ENCODE data around the gene RFX7.

RFX7 gene

GRCh38 chr15:56124391-56124790, 119.3 kb downstream of the RFX7 start:
- no peak overlapping the region for H3K4me3 ChIP-seq (ENCODE audit: low read depth, low read length)
- H3K4me1 ChIP-seq (ENCODE audit: control insufficient read depth, insufficient read depth, low read length): no peaks in the 10 kb centered on the region
- no peak overlapping the region for H3K9ac ChIP-seq (ENCODE audit: low read depth, low read length)
- peaks cover 34% of the 10 kb centered on the region for H3K9me3 ChIP-seq (ENCODE audit: control insufficient read depth, insufficient read depth, low read length)
- H3K27me3 ChIP-seq (ENCODE audit: control insufficient read depth, insufficient read depth, low read length): no peaks in the 10 kb centered on the region
- H3K36me3 ChIP-seq (ENCODE audit: control insufficient read depth, insufficient read depth, low read length): peaks cover 23% of the 10 kb centered on the region
- no peak overlapping the region for H3K27ac ChIP-seq (ENCODE audit: low read depth, low read length)

- Histone ChIP-seq H3K36me3 (ENCODE audit: control insufficient read depth, insufficient read depth, low read length) (peaks cover 31% of the 10 kb centered on the region), H3K27ac (ENCODE audit: low read depth, low read length) (no peak overlapping the region), H3K9ac (ENCODE audit: low read depth, low read length) (no peak overlapping the region), H3K27me3 (ENCODE audit: control insufficient read depth, insufficient read depth, low read length) (no peaks in the 10 kb centered on the region), H3K4me1 (ENCODE audit: control insufficient read depth, insufficient read depth, low read length) (no peaks in the 10 kb centered on the region), H3K4me3 (ENCODE audit: low read depth, low read length) (no peak overlapping the region), H3K9me3 (ENCODE audit: control insufficient read depth, insufficient read depth, low read length) (no peaks in the 10 kb centered on the region)
Measured at GRCh38 chr15:56105855-56106254, 137.8 kb downstream of the RFX7 start.

- Histone ChIP-seq H3K36me3 (ENCODE audit: control insufficient read depth, insufficient read depth, low read length) (peaks cover 53% of the 10 kb centered on the region), H3K27me3 (ENCODE audit: control insufficient read depth, insufficient read depth, low read length) (no peaks in the 10 kb centered on the region), H3K27ac (ENCODE audit: low read depth, low read length) (no peak overlapping the region), H3K9ac (ENCODE audit: low read depth, low read length) (no peak overlapping the region), H3K4me3 (ENCODE audit: low read depth, low read length) (no peak overlapping the region), H3K9me3 (ENCODE audit: control insufficient read depth, insufficient read depth, low read length) (no peaks in the 10 kb centered on the region), H3K4me1 (ENCODE audit: control insufficient read depth, insufficient read depth, low read length) (no peaks in the 10 kb centered on the region)
Measured at GRCh38 chr15:56102441-56102840, 141.2 kb downstream of the RFX7 start.

- Histone ChIP-seq H3K9ac (ENCODE audit: low read depth, low read length) (no peak overlapping the region), H3K27me3 (ENCODE audit: control insufficient read depth, insufficient read depth, low read length) (no peaks in the 10 kb centered on the region), H3K36me3 (ENCODE audit: control insufficient read depth, insufficient read depth, low read length) (peaks cover 84% of the 10 kb centered on the region), H3K9me3 (ENCODE audit: control insufficient read depth, insufficient read depth, low read length) (no peaks in the 10 kb centered on the region), H3K4me3 (ENCODE audit: low read depth, low read length) (no peak overlapping the region), H3K27ac (ENCODE audit: low read depth, low read length) (no peak overlapping the region), H3K4me1 (ENCODE audit: control insufficient read depth, insufficient read depth, low read length) (no peaks in the 10 kb centered on the region)
Measured at GRCh38 chr15:56099311-56099710, 144.4 kb downstream of the RFX7 start.

GRCh38 chr15:56098195-56098863, 145.3 kb downstream of the RFX7 start:
- Histone ChIP-seq H3K4me3 (ENCODE audit: low read depth, low read length) (no peak overlapping the region), H3K9me3 (ENCODE audit: control insufficient read depth, insufficient read depth, low read length) (no peaks in the 10 kb centered on the region), H3K9ac (ENCODE audit: low read depth, low read length) (no peak overlapping the region), H3K27me3 (ENCODE audit: control insufficient read depth, insufficient read depth, low read length) (no peaks in the 10 kb centered on the region), H3K4me1 (ENCODE audit: control insufficient read depth, insufficient read depth, low read length) (no peaks in the 10 kb centered on the region), H3K27ac (ENCODE audit: low read depth, low read length) (no peak overlapping the region), H3K36me3 (ENCODE audit: control insufficient read depth, insufficient read depth, low read length) (peaks cover 87% of the 10 kb centered on the region)

GRCh38 chr15:56095406-56095805, 148.3 kb downstream of the RFX7 start:
- no peaks in the 10 kb centered on the region for H3K27me3 ChIP-seq (ENCODE audit: control insufficient read depth, insufficient read depth, low read length)
- H3K36me3 ChIP-seq (ENCODE audit: control insufficient read depth, insufficient read depth, low read length): peaks cover 82% of the 10 kb centered on the region
- H3K4me3 ChIP-seq (ENCODE audit: low read depth, low read length): no peak overlapping the region
- no peaks in the 10 kb centered on the region for H3K4me1 ChIP-seq (ENCODE audit: control insufficient read depth, insufficient read depth, low read length)
- H3K9me3 ChIP-seq (ENCODE audit: control insufficient read depth, insufficient read depth, low read length): no peaks in the 10 kb centered on the region
- H3K27ac ChIP-seq (ENCODE audit: low read depth, low read length): no peak overlapping the region
- no peak overlapping the region for H3K9ac ChIP-seq (ENCODE audit: low read depth, low read length)

GRCh38 chr15:56094171-56094570, 149.5 kb downstream of the RFX7 start:
- Histone ChIP-seq H3K9me3 (ENCODE audit: control insufficient read depth, insufficient read depth, low read length) (no peaks in the 10 kb centered on the region), H3K27ac (ENCODE audit: low read depth, low read length) (no peak overlapping the region), H3K4me3 (ENCODE audit: low read depth, low read length) (no peak overlapping the region), H3K4me1 (ENCODE audit: control insufficient read depth, insufficient read depth, low read length) (no peaks in the 10 kb centered on the region), H3K27me3 (ENCODE audit: control insufficient read depth, insufficient read depth, low read length) (no peaks in the 10 kb centered on the region), H3K36me3 (ENCODE audit: control insufficient read depth, insufficient read depth, low read length) (peaks cover 75% of the 10 kb centered on the region), H3K9ac (ENCODE audit: low read depth, low read length) (no peak overlapping the region)

GRCh38 chr15:56088389-56088788, 155.3 kb downstream of the RFX7 start:
- no peaks in the 10 kb centered on the region for H3K27me3 ChIP-seq (ENCODE audit: control insufficient read depth, insufficient read depth, low read length)

GRCh38 chr15:56086566-56086965, 157.1 kb downstream of the RFX7 start:
- H3K9me3 ChIP-seq (ENCODE audit: control insufficient read depth, insufficient read depth, low read length): no peaks in the 10 kb centered on the region
- no peaks in the 10 kb centered on the region for H3K27me3 ChIP-seq (ENCODE audit: control insufficient read depth, insufficient read depth, low read length)
- H3K4me3 ChIP-seq (ENCODE audit: low read depth, low read length): no peak overlapping the region
- no peak overlapping the region for H3K27ac ChIP-seq (ENCODE audit: low read depth, low read length)
- H3K9ac ChIP-seq (ENCODE audit: low read depth, low read length): no peak overlapping the region
- peaks cover 3% of the 10 kb centered on the region; the same call in 1 of the 2 replicates for H3K36me3 ChIP-seq (ENCODE audit: control insufficient read depth, insufficient read depth, low read length)
- no peaks in the 10 kb centered on the region for H3K4me1 ChIP-seq (ENCODE audit: control insufficient read depth, insufficient read depth, low read length)

More at GRCh38 chr15:56088389-56088788, 155.3 kb downstream of the RFX7 start:
- Histone ChIP-seq H3K27ac (ENCODE audit: low read depth, low read length) (no peak overlapping the region), H3K4me3 (ENCODE audit: low read depth, low read length) (no peak overlapping the region), H3K9me3 (ENCODE audit: control insufficient read depth, insufficient read depth, low read length) (no peaks in the 10 kb centered on the region), H3K36me3 (ENCODE audit: control insufficient read depth, insufficient read depth, low read length) (peaks cover 22% of the 10 kb centered on the region), H3K4me1 (ENCODE audit: control insufficient read depth, insufficient read depth, low read length) (no peaks in the 10 kb centered on the region), H3K9ac (ENCODE audit: low read depth, low read length) (no peak overlapping the region)

GRCh38 chr15:56082263-56082761, 161.4 kb downstream of the RFX7 start:
- H3K9ac ChIP-seq (ENCODE audit: low read depth, low read length): no peak overlapping the region
- no peak overlapping the region for H3K4me3 ChIP-seq (ENCODE audit: low read depth, low read length)
- H3K4me1 ChIP-seq (ENCODE audit: control insufficient read depth, insufficient read depth, low read length): no peaks in the 10 kb centered on the region
- H3K27ac ChIP-seq (ENCODE audit: low read depth, low read length): no peak overlapping the region
- no peaks in the 10 kb centered on the region for H3K27me3 ChIP-seq (ENCODE audit: control insufficient read depth, insufficient read depth, low read length)
- H3K36me3 ChIP-seq (ENCODE audit: control insufficient read depth, insufficient read depth, low read length): no peaks in the 10 kb centered on the region
- no peaks in the 10 kb centered on the region for H3K9me3 ChIP-seq (ENCODE audit: control insufficient read depth, insufficient read depth, low read length)

GRCh38 chr15:56077081-56077480, 166.6 kb downstream of the RFX7 start:
- H3K9ac ChIP-seq (ENCODE audit: low read depth, low read length): no peak overlapping the region
- no peaks in the 10 kb centered on the region for H3K36me3 ChIP-seq (ENCODE audit: control insufficient read depth, insufficient read depth, low read length)
- no peak overlapping the region for H3K27ac ChIP-seq (ENCODE audit: low read depth, low read length)
- no peaks in the 10 kb centered on the region for H3K27me3 ChIP-seq (ENCODE audit: control insufficient read depth, insufficient read depth, low read length)
- H3K4me1 ChIP-seq (ENCODE audit: control insufficient read depth, insufficient read depth, low read length): no peaks in the 10 kb centered on the region
- H3K4me3 ChIP-seq (ENCODE audit: low read depth, low read length): no peak overlapping the region
- no peaks in the 10 kb centered on the region for H3K9me3 ChIP-seq (ENCODE audit: control insufficient read depth, insufficient read depth, low read length)
